GM12864 (cell line): ENCODE measurements around the gene SLIT1.

ENCODE experiments used
- DNase-seq: peaks from one replicate; pipeline ENCODE4 v3.0.0-alpha.2; 2011; ENCODE audit warnings: low read depth
- H3K4me3 ChIP-seq: 2 replicates; pipeline ENCODE4 v1.5.1; 2011; ENCODE audit warnings: mild to moderate bottlenecking, low read depth, low read length, control low read depth
- TF ChIP-seq, protein P1 (sequence below): IDR thresholded peaks from 2 replicates; pipeline ENCODE4 v1.5.1; 2011; ENCODE audit warnings: low read depth, mild to moderate bottlenecking, moderate library complexity, low read length, control low read depth, inconsistent platforms; ENCODE audit errors: missing control alignments

The SLIT1 gene

DNA sequence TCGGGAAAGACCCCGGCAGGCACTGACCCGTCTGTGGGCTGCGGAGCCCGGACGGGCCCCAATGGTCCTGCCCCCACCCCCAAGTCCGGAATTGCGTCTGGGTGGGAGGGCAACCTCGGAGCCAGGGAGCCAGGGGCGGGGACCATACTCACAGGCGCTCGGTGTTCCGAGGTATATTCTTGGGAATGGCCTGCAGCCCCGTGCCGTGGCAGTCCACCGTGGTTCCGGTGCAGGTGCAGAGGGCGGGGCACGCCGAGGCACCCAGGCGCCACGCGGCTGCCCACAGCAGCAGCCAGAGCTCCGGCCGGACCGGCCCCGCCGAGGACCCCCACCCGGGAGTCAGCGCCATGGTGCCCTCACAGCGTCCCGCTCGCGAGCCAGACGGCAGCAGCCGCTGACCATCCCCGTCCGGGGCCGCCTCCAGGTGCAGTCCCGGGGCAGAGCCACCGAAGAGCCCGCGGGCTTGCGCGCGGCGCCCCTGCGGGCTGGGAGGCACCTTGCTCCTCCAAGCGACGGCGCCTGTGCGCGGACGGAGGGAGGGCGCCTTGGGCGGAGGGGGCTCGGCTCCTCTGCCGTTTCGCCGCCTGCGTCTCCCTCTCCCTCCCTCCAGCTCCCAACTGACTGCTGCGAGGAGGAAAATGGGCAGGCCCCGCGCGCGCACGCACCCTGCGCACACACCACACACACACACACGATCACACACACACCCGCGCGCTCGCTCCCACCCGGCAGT is at the start of gene SLIT1:
TSS of gene SLIT1 (minus strand) at position 634 of the 733 bp plus-strand sequence. CDS start at position 349, 285 bp downstream.
- TF ChIP-seq, protein P1, sequence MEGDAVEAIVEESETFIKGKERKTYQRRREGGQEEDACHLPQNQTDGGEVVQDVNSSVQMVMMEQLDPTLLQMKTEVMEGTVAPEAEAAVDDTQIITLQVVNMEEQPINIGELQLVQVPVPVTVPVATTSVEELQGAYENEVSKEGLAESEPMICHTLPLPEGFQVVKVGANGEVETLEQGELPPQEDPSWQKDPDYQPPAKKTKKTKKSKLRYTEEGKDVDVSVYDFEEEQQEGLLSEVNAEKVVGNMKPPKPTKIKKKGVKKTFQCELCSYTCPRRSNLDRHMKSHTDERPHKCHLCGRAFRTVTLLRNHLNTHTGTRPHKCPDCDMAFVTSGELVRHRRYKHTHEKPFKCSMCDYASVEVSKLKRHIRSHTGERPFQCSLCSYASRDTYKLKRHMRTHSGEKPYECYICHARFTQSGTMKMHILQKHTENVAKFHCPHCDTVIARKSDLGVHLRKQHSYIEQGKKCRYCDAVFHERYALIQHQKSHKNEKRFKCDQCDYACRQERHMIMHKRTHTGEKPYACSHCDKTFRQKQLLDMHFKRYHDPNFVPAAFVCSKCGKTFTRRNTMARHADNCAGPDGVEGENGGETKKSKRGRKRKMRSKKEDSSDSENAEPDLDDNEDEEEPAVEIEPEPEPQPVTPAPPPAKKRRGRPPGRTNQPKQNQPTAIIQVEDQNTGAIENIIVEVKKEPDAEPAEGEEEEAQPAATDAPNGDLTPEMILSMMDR = no peak
- H3K4me3 ChIP-seq = no peak within 1 kb of the TSS
- no peak for DNase-seq

DNA sequence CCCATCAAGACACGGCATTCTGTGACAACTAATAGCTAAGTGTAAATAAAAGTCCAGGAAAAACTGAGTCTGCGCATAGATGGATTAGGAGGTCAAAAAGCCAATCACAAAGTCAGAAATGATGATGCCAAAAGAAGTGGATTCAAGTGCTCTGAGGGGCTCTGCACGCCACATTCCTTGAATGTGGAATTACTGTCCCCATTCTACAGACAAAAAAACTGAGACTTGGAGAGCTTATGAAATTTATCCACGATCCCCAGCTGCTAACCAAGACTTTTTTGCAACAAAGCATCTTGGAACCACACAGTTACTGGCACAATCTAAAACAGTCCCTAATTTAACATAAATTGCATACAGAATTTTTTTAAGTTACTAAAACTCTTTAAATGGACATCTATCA is 49.6 kb upstream of the SLIT1 start:
- H3K4me3 ChIP-seq = no peak overlapping the region
- TF ChIP-seq, protein P1 = no peak
- DNase-seq = no peak

DNA sequence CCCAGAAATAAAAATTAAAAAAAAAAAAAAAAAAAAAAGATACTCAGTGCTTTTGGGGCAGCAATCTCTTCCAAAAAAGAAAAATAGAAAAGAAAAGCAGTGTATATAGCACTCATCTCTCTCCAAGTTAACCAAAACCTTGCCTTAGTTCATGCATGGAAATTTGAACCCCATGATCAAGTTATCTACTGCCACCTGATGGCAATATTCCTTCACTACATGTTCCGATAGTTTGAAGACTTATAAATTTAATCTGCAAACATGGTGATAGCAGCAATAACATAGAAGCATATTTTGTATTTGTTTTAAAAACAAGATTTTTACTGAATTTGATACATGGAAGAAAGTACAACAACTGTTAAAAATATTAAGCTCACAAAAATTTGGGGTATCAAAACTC is 48.6 kb upstream of the SLIT1 start:
- no peak for DNase-seq
- H3K4me3 ChIP-seq = no peak overlapping the region
- TF ChIP-seq, protein P1 = peak; percentile 47

DNA sequence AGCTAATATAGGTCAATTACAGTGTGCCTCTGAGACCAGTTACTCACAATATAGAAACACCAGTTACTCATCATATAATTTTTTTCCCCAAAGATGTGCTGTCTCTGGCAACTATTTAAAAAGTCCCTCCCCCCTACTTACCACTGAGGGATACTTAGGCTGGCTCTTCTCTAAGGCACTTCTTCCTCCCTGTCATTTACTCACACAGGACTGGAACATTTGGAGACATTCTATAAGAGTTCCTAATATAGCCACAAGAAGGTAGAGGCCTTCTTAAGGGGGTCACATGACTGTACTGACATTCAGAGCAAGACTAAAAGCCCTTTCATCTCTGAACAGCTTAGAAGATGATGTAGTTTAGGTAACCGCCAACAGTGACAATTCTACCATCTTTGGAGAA is 44.4 kb upstream of the SLIT1 start:
- TF ChIP-seq, protein P1 = no peak
- no peak for DNase-seq
- H3K4me3 ChIP-seq = no peak overlapping the region

DNA sequence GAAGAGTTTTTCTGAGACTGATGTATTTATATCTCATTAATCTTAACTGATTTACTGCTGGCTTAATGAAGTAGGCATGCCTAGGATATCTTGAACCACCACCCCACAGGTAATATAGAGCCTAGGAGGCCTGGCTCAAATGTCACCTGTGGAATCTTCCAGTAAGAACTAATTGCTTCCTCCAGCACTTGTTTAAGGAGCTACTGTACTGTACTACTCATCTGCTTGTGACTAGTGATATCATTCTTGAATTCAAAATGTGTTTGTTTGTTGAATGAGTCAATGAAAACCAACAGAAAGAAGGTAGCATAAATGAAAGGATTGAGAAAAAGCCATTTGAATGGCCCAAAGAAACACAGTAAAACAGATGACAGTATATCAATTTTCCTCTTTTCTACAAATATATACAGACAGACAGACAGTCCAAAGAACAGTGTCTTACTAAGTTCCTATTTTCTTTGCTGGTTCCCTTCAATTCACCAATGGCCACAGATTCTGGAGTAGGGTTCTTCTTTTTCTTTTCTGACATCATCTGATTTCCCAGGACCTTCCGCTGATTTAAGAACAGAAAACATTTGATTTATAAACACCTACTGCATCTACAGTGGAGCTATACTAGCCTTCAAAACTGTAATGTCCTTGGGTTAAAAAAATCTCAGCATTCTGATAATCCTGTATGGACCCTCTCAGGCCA is 43.7 kb upstream of the SLIT1 start:
- no peak for DNase-seq
- no peak overlapping the region for H3K4me3 ChIP-seq
- TF ChIP-seq, protein P1 = no peak

DNA sequence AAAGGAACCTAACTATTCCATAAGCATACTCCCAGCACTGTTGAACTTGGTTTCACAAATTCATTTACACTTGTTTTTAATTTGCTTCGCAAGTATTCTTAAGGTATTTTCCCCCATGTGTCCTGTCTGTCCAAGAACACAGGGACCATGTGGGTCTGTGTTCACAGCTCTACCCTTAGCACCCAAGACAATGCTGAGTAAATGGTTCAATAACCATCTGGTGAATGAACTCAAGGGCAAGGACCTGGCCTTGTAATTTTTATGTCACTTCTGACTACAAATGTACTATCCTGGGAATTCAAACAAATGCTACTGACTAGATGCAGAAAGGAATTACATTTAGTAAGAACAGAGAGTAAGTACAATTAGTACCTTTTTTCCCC is 43.0 kb upstream of the SLIT1 start:
- TF ChIP-seq, protein P1 = no peak
- H3K4me3 ChIP-seq = no peak overlapping the region
- no peak for DNase-seq
